GM12875 (cell line): ENCODE data around the gene OR4M1.
"Not testable (repeated sequence)": the region's sequence is repeated elsewhere in the genome, so short reads cannot be mapped to it uniquely, and the experiment has no call there.

ENCODE experiments used
- H3K4me3 ChIP-seq: one replicate; pipeline ENCODE4 v1.5.1; 2011; ENCODE audit warnings: low read depth, low read length, control low read depth
- CTCF ChIP-seq: IDR thresholded peaks from 2 replicates; pipeline ENCODE4 v1.5.1; 2011; ENCODE audit warnings: low read depth, mild to moderate bottlenecking, control low read depth, inconsistent platforms, low read length, moderate library complexity, borderline replicate concordance; ENCODE audit not compliant: insufficient read depth

OR4M1 gene

GRCh38 chr14:19823178-19823577, 49.9 kb downstream of the OR4M1 start:
- no peak overlapping the region for H3K4me3 ChIP-seq
- no peak for TF ChIP-seq CTCF

GRCh38 chr14:19823765-19824164, 50.5 kb downstream of the OR4M1 start:
- TF ChIP-seq CTCF, result no peak
- no peak overlapping the region for H3K4me3 ChIP-seq

- H3K4me3 ChIP-seq, result not testable (repeated sequence)
Observed at GRCh38 chr14:19827626-19828244, 54.4 kb downstream of the OR4M1 start.

- TF ChIP-seq CTCF, result no peak
- no peak overlapping the region for H3K4me3 ChIP-seq
Observed at GRCh38 chr14:19828314-19828713, 55.0 kb downstream of the OR4M1 start.
